CD4-positive, CD25-positive, alpha-beta regulatory T cell (primary cell): Measurements from ENCODE around the gene GID8. TPM values are rescaled to one million over a fixed set of nuclear protein-coding genes. Genes with fewer than 3 reads are reported as not detected.

ENCODE experiments used
- ATAC-seq, 2 donors: fragments of 150-1000 bp; cut with Tn5 transposase; one replicate each; pipeline ENCODE4 v1.10.0; 2021; ENCODE audit warnings: low read depth in 2 of 2, moderate number of reproducible peaks in 2 of 2, moderate library complexity in 1 of 2
- DNase-seq, 3 donors: peaks; one replicate each; pipeline versions ENCODE4 v3.0.0 to v3.0.0-alpha.2; 2012 to 2022; ENCODE audit warnings: mixed read lengths in 1 of 3
- H3K27ac ChIP-seq: one replicate; pipeline ENCODE4 v1.7.0; 2013; ENCODE audit warnings: mild to moderate bottlenecking, low read length; ENCODE audit not compliant: insufficient read depth, poor library complexity, severe bottlenecking
- H3K27me3 ChIP-seq: one replicate; pipeline ENCODE4 v1.7.0; 2013; ENCODE audit warnings: low read length; ENCODE audit not compliant: control insufficient read depth, insufficient read depth
- H3K36me3 ChIP-seq: one replicate; pipeline ENCODE4 v1.7.0; 2013; ENCODE audit warnings: mild to moderate bottlenecking, low read length, moderate library complexity; ENCODE audit not compliant: control insufficient read depth, insufficient read depth
- H3K4me1 ChIP-seq: 2 replicates; pipeline ENCODE4 v1.7.0; 2013; ENCODE audit warnings: mild to moderate bottlenecking, low read length; ENCODE audit not compliant: insufficient read depth, control insufficient read depth, poor library complexity, severe bottlenecking
- H3K4me3 ChIP-seq: one replicate; pipeline ENCODE4 v1.7.0; 2013; ENCODE audit warnings: low read depth, mild to moderate bottlenecking, low read length, moderate library complexity
- H3K9me3 ChIP-seq, 2 experiments: 1 replicate in 1 of 2; 2 replicates in 1 of 2; pipeline ENCODE4 v1.7.0; 2013; ENCODE audit warnings: low read length in 2 of 2, mild to moderate bottlenecking in 1 of 2, moderate library complexity in 1 of 2; ENCODE audit not compliant: control insufficient read depth in 2 of 2
- H3K27ac Mint-ChIP-seq, 3 donors: one replicate each; pipeline ENCODE4 v1.8.0; 2020 to 2022; ENCODE audit warnings: mild to moderate bottlenecking in 3 of 3, mixed read lengths in 3 of 3, moderate library complexity in 2 of 3
- H3K27me3 Mint-ChIP-seq: one replicate; pipeline ENCODE4 v1.8.0; 2022; ENCODE audit warnings: mild to moderate bottlenecking, mixed read lengths
- H3K36me3 Mint-ChIP-seq: one replicate; pipeline ENCODE4 v1.8.0; 2020; ENCODE audit warnings: mixed read lengths
- H3K4me1 Mint-ChIP-seq, 4 donors: one replicate each; pipeline ENCODE4 v1.8.0; 2020 to 2022; ENCODE audit warnings: mixed read lengths in 4 of 4, mild to moderate bottlenecking in 1 of 4
- H3K4me3 Mint-ChIP-seq, 4 donors: one replicate each; pipeline ENCODE4 v1.8.0; 2020 to 2022; ENCODE audit warnings: mild to moderate bottlenecking in 4 of 4, mixed read lengths in 4 of 4, moderate library complexity in 3 of 4
- H3K9me3 Mint-ChIP-seq, 7 donors: one replicate each; pipeline ENCODE4 v1.8.0; 2020 to 2022; ENCODE audit warnings: mixed read lengths in 7 of 7, mild to moderate bottlenecking in 3 of 7, moderate library complexity in 2 of 7
- polyA plus RNA-seq, 4 donors: library from polyadenylated mRNA; unstranded; fragments of 300-500 nt; fragmentation: Illumina TruSeq; gene quantifications; one replicate each; pipeline ENCODE4 v1.2.3, GENCODE V29; 2021
- total RNA-seq: library from RNA; stranded (reverse); gene quantifications from one replicate; pipeline ENCODE4 v1.2.3, GENCODE V29; 2022

The GID8 gene
- total and polyA plus RNA-seq, 5 donors from 2014 or later = 15.5 to 31.9 (median 17.8) TPM

- Mint-ChIP-seq H3K9me3 (no peaks in the 10 kb centered on the region), H3K4me1 (peaks cover 19 to 59% (median 29%) of the 10 kb centered on the region in 4 donors), H3K27ac (peak overlapping the region in 2 of 3 donors; percentile 7 to 48), H3K27me3 (no peaks in the 10 kb centered on the region), H3K36me3 (peaks cover 41% of the 10 kb centered on the region), H3K4me3 (no peak overlapping the region)
- no peak overlapping the region for H3K4me3 ChIP-seq
- peaks cover 80% of the 10 kb centered on the region for H3K36me3 ChIP-seq
- H3K27me3 ChIP-seq = no peaks in the 10 kb centered on the region
- ATAC-seq (no peak), DNase-seq (no peak)
- H3K27ac ChIP-seq = no peak overlapping the region
- H3K4me1 ChIP-seq = peaks cover 21% of the 10 kb centered on the region
- no peaks in the 10 kb centered on the region for H3K9me3 ChIP-seq
Observed at GRCh38 chr20:62910777-62911497, 27.0 kb upstream of the GID8 start.

GRCh38 chr20:62911701-62912280 is 26.2 kb upstream of the GID8 start:
- Mint-ChIP-seq H3K36me3 (peaks cover 38% of the 10 kb centered on the region), H3K27me3 (no peaks in the 10 kb centered on the region), H3K9me3 (no peaks in the 10 kb centered on the region), H3K4me3 (no peak overlapping the region), H3K27ac (no peak overlapping the region), H3K4me1 (peaks cover 24 to 63% (median 33%) of the 10 kb centered on the region in 4 donors)
- Histone ChIP-seq H3K4me3 (no peak overlapping the region), H3K36me3 (peaks cover 72% of the 10 kb centered on the region), H3K27me3 (no peaks in the 10 kb centered on the region), H3K9me3 (no peaks in the 10 kb centered on the region), H3K4me1 (peaks cover 30% of the 10 kb centered on the region), H3K27ac (no peak overlapping the region)
- ATAC-seq = no peak
- no peak for DNase-seq

GRCh38 chr20:62913043-62913630 is 24.8 kb upstream of the GID8 start:
- H3K36me3 ChIP-seq = peaks cover 59% of the 10 kb centered on the region
- Mint-ChIP-seq H3K27ac (peak overlapping the region in 1 of 3 donors; percentile 71), H3K36me3 (peaks cover 28% of the 10 kb centered on the region), H3K4me3 (peak overlapping the region in 1 of 4 donors; percentile 58), H3K4me1 (peaks cover 20 to 71% (median 41%) of the 10 kb centered on the region in 4 donors), H3K27me3 (no peaks in the 10 kb centered on the region), H3K9me3 (no peaks in the 10 kb centered on the region)
- H3K4me3 ChIP-seq = no peak overlapping the region
- H3K9me3 ChIP-seq = no peaks in the 10 kb centered on the region
- H3K27me3 ChIP-seq = no peaks in the 10 kb centered on the region
- DNase-seq (no peak), ATAC-seq (no peak)
- H3K4me1 ChIP-seq = peaks cover 43% of the 10 kb centered on the region
- no peak overlapping the region for H3K27ac ChIP-seq

- H3K4me1 ChIP-seq = peaks cover 56% of the 10 kb centered on the region
- no peak overlapping the region for H3K4me3 Mint-ChIP-seq
- H3K36me3 Mint-ChIP-seq = peaks cover 21% of the 10 kb centered on the region
- H3K4me1 Mint-ChIP-seq = peaks cover 31 to 81% (median 53%) of the 10 kb centered on the region in 4 donors
- peak overlapping the region; percentile 18 for H3K4me3 ChIP-seq
- H3K27ac ChIP-seq = peak overlapping the region; percentile 34
- H3K36me3 ChIP-seq = peaks cover 46% of the 10 kb centered on the region
- no peak for DNase-seq
- H3K27me3 Mint-ChIP-seq = no peaks in the 10 kb centered on the region
- peak overlapping the region in 1 of 3 donors; percentile 79 for H3K27ac Mint-ChIP-seq
- no peaks in the 10 kb centered on the region for H3K27me3 ChIP-seq
- no peaks in the 10 kb centered on the region for H3K9me3 Mint-ChIP-seq
- ATAC-seq = no peak
- no peaks in the 10 kb centered on the region for H3K9me3 ChIP-seq
Observed at GRCh38 chr20:62914436-62914835, 23.5 kb upstream of the GID8 start.

GRCh38 chr20:62914970-62915457 is 22.9 kb upstream of the GID8 start:
- no peak overlapping the region for H3K27ac ChIP-seq

GRCh38 chr20:62916703-62917476 is 21.1 kb upstream of the GID8 start:
- peak overlapping the region; percentile 76 for H3K4me3 ChIP-seq
- Mint-ChIP-seq H3K27ac (peak overlapping the region; percentile 31 to 92 (median 57)), H3K27me3 (no peaks in the 10 kb centered on the region), H3K4me3 (peak overlapping the region; percentile 69 to 86 (median 81)), H3K9me3 (no peaks in the 10 kb centered on the region), H3K4me1 (peaks cover 36 to 86% (median 61%) of the 10 kb centered on the region in 4 donors), H3K36me3 (peaks cover 7% of the 10 kb centered on the region)
- DNase-seq (no peak), ATAC-seq (no peak)
- H3K4me1 ChIP-seq = peaks cover 80% of the 10 kb centered on the region
- peaks cover 22% of the 10 kb centered on the region for H3K36me3 ChIP-seq
- no peaks in the 10 kb centered on the region for H3K27me3 ChIP-seq
- peak overlapping the region; percentile 88 for H3K27ac ChIP-seq
- no peaks in the 10 kb centered on the region for H3K9me3 ChIP-seq

More at GRCh38 chr20:62914970-62915457, 22.9 kb upstream of the GID8 start:
- DNase-seq = no peak
- H3K36me3 Mint-ChIP-seq = peaks cover 16% of the 10 kb centered on the region
- peak overlapping the region in 3 of 4 donors; percentile 23 to 76 (median 64) for H3K4me3 Mint-ChIP-seq
- H3K4me1 Mint-ChIP-seq = peaks cover 31 to 83% (median 53%) of the 10 kb centered on the region in 4 donors
- H3K36me3 ChIP-seq = peaks cover 41% of the 10 kb centered on the region
- no peaks in the 10 kb centered on the region for H3K9me3 ChIP-seq
- H3K9me3 Mint-ChIP-seq = no peaks in the 10 kb centered on the region
- H3K27ac Mint-ChIP-seq = peak overlapping the region; percentile 60 to 79 (median 70)
- no peaks in the 10 kb centered on the region for H3K27me3 ChIP-seq
- peaks cover 62% of the 10 kb centered on the region for H3K4me1 ChIP-seq
- H3K27me3 Mint-ChIP-seq = no peaks in the 10 kb centered on the region
- ATAC-seq = no peak
- peak overlapping the region; percentile 31 for H3K4me3 ChIP-seq

- Histone ChIP-seq H3K36me3 (peaks cover 15% of the 10 kb centered on the region), H3K4me3 (peak overlapping the region; percentile 76), H3K4me1 (peaks cover 88% of the 10 kb centered on the region), H3K27me3 (no peaks in the 10 kb centered on the region), H3K9me3 (no peaks in the 10 kb centered on the region), H3K27ac (peak overlapping the region; percentile 88)
- DNase-seq = no peak
- Mint-ChIP-seq H3K36me3 (peaks cover 7% of the 10 kb centered on the region), H3K4me3 (peak overlapping the region; percentile 69 to 91 (median 84)), H3K4me1 (peaks cover 39 to 90% (median 66%) of the 10 kb centered on the region in 4 donors), H3K27me3 (no peaks in the 10 kb centered on the region), H3K9me3 (no peaks in the 10 kb centered on the region), H3K27ac (peak overlapping the region; percentile 57 to 89 (median 81))
- ATAC-seq = no peak
Observed at GRCh38 chr20:62917720-62918119, 20.2 kb upstream of the GID8 start.
